Measurements from ENCODE around the gene SV2C. TPM values are rescaled to one million over a fixed set of nuclear protein-coding genes. Genes with fewer than 3 reads are reported as not detected.
"Not testable (repeated sequence)": the region's sequence is repeated elsewhere in the genome, so short reads cannot be mapped to it uniquely, and the experiment has no call there.

SV2C gene, protein sequence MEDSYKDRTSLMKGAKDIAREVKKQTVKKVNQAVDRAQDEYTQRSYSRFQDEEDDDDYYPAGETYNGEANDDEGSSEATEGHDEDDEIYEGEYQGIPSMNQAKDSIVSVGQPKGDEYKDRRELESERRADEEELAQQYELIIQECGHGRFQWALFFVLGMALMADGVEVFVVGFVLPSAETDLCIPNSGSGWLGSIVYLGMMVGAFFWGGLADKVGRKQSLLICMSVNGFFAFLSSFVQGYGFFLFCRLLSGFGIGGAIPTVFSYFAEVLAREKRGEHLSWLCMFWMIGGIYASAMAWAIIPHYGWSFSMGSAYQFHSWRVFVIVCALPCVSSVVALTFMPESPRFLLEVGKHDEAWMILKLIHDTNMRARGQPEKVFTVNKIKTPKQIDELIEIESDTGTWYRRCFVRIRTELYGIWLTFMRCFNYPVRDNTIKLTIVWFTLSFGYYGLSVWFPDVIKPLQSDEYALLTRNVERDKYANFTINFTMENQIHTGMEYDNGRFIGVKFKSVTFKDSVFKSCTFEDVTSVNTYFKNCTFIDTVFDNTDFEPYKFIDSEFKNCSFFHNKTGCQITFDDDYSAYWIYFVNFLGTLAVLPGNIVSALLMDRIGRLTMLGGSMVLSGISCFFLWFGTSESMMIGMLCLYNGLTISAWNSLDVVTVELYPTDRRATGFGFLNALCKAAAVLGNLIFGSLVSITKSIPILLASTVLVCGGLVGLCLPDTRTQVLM
- total RNA-seq (under 1 TPM; 0.33 to 0.71 (median 0.62) TPM), polyA plus RNA-seq (under 1 TPM in 1 of 3 donors, not detected in 2; 0.31 TPM)

DNA sequence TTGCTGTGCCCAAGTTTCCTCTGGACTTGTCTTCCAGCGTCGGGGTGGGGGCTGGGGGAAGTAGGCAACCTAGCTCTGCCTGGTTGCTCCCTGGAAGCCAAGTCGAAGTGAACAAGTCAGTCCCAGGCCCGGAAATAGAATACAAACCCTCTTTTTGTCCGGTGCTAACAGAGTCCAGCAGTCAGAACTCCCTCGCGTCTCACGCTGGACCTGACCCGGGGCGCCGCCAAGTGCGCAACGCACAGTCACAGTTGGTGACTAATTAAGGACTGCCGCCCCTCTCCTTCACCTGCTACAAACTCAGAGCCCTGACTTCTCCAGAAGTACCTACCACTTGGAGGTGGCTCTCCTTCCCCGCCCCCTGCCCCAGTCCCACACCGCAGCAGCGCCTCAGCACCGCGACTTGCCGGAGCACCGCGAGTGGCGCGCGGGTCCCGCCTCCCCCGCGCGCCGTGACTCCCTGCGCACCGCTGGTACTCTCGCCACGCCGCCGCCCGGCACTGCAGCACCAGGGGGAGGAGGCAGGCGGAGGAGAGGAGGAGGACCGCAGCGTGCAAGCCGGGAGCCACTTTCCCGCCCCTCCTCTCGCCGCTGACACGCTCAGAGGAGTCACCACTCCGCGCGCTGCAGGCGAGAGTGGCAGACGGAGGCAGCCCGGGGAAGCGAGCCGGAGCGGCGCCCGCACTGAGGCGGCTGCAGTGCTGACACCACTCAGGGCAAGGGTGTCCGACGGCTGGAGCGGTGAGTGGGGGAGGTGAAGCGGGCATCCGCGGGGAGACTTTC lies at the start of gene SV2C:
Gene SV2C (plus strand): TSS at position 612 of the 783 bp plus-strand sequence. CDS start 48,368 bp downstream, outside the sequence.
- TF ChIP-seq POLR2A (IDR thresholded peaks at IDR 0.05) (no peak), EP300 (IDR thresholded peaks at IDR 0.05) (no peak)
- DNase-seq = no peak
- H3K27me3 ChIP-seq = peaks cover 9 to 71% (median 25%) of the 10 kb centered on the region in 3 donors
- H3K9me3 ChIP-seq = no peaks in the 10 kb centered on the region
- no peaks in the 10 kb centered on the region for H3K36me3 ChIP-seq
- 1% methylated on average over 63 of the region's 63 CpGs for WGBS, 2 donors
- H3K4me1 ChIP-seq = peaks cover 0 to 29% (median 17%) of the 10 kb centered on the region in 4 donors
- H3K27ac ChIP-seq = no peak within 1 kb of the TSS
- peak within 1 kb of the TSS in 3 of 4 donors; percentile 16 to 29 (median 17) for H3K4me3 ChIP-seq
- intact Hi-C loops (cut with DNase I) = no loop called here

DNA sequence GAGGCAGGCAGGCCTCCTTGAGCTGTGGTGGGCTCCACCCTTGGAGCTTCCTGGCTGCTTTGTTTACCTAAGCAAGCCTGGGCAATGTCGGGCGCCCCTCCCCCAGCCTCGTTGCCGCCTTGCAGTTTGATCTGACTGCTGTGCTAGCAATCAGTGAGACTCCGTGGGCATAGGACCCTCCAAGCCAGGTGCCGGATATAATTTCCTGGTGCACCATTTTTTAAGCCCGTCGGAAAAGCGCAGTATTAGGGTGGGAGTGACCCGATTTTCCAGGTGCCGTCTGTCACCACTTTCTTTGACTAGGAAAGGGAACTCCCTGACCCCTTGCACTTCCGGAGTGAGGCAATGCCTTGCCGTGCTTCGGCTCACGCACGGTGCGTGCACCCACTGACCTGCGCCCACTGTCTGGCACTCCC lies 45.4 kb upstream of the SV2C start:
- H3K4me3 ChIP-seq; H3K36me3 ChIP-seq; H3K27me3 ChIP-seq; H3K4me1 ChIP-seq; DNase-seq; H3K9me3 ChIP-seq; H3K27ac ChIP-seq; intact Hi-C loops (cut with DNase I): not testable (repeated sequence)
- 7 to 20% methylated on average over 18 of the region's 18 CpGs for whole genome bisulfite sequencing, 2 donors

DNA sequence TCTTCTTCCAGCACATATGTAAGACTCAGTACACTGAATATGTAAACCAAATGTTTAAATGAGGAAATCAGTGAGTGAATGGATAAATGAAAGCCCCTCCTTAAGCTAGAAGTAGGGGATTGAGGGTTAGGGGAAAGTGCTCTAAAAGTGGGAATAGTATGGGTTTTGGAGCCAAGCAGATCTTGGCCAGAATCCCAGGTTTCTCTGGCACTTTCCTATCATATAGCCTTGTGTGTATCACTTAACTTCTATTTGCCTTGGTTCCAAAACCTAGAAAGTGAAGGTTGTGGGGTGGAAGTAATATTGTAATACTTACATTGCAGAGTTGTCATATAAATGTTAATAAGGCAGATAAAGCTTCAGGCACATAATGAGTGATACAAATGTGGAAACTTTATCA lies 45.0 kb upstream of the SV2C start:
- Histone ChIP-seq H3K36me3 (no peaks in the 10 kb centered on the region), H3K9me3 (no peaks in the 10 kb centered on the region), H3K27me3 (peaks cover 0 to 4% (median 0%) of the 10 kb centered on the region in 3 donors), H3K4me3 (no peak overlapping the region), H3K4me1 (no peaks in the 10 kb centered on the region), H3K27ac (no peak overlapping the region)
- intact Hi-C loops (cut with DNase I) = no loop called here
- DNase-seq = no peak
- TF ChIP-seq EP300 (IDR thresholded peaks at IDR 0.05) = no peak
- TF ChIP-seq, protein P1, sequence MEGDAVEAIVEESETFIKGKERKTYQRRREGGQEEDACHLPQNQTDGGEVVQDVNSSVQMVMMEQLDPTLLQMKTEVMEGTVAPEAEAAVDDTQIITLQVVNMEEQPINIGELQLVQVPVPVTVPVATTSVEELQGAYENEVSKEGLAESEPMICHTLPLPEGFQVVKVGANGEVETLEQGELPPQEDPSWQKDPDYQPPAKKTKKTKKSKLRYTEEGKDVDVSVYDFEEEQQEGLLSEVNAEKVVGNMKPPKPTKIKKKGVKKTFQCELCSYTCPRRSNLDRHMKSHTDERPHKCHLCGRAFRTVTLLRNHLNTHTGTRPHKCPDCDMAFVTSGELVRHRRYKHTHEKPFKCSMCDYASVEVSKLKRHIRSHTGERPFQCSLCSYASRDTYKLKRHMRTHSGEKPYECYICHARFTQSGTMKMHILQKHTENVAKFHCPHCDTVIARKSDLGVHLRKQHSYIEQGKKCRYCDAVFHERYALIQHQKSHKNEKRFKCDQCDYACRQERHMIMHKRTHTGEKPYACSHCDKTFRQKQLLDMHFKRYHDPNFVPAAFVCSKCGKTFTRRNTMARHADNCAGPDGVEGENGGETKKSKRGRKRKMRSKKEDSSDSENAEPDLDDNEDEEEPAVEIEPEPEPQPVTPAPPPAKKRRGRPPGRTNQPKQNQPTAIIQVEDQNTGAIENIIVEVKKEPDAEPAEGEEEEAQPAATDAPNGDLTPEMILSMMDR (IDR thresholded peaks at IDR 0.05) = no peak

DNA sequence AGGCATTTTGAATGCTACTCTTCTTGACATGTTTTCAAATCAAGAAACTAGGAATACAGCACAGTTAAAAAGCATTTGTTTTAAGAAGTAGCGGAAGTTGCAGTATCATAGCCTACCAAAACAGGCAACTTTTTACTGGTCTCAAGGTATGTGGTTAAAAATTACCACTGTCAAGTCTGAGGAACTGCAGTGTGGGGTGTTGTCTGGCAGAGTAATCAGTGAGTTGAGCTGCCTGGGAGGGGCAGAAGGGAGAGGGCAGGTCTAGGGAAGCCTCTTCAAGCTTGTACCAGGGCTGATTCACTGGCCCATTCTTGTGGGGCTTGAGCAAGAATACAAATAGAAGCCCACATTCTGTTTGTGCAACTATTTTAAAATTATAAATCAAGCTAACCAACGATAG lies 42.4 kb upstream of the SV2C start:
- Histone ChIP-seq H3K9me3 (no peaks in the 10 kb centered on the region), H3K27ac (no peak overlapping the region), H3K4me1 (no peaks in the 10 kb centered on the region), H3K36me3 (no peaks in the 10 kb centered on the region), H3K27me3 (peaks cover 0 to 4% (median 0%) of the 10 kb centered on the region in 3 donors), H3K4me3 (no peak overlapping the region)
- intact Hi-C loops (cut with DNase I) = no loop called here
- no peak for DNase-seq
- WGBS, 2 donors = 26 to 78% methylated on average over 2 of the region's 2 CpGs
- TF ChIP-seq EP300 (IDR thresholded peaks at IDR 0.05) = no peak
- no peak for TF ChIP-seq POLR2AphosphoS5 (IDR thresholded peaks at IDR 0.05)
- TF ChIP-seq POLR2A (IDR thresholded peaks at IDR 0.05) = no peak
- TF ChIP-seq, protein P1 (IDR thresholded peaks at IDR 0.05) = no peak

DNA sequence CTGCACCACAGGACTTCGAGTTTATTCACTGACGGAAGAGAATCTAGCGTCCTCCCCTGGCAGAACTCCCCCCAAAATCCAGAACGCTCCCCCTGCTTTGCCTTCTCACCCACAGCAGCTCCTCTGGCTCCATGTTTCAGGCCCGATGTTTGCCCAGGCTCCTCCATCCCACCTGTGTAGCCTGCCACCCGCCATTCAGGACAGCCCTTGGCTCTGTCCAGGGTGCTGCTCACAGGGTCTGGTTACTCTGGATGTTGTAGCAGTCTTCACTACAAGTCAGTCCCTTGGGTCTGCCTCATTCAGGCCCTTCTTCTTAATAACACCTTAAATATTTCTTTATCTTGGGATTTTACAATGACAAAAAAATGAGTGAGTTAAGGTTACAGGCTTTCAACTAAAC lies 41.3 kb upstream of the SV2C start:
- no peak overlapping the region for H3K27ac ChIP-seq
- H3K9me3 ChIP-seq = no peaks in the 10 kb centered on the region
- no peak overlapping the region for H3K4me3 ChIP-seq
- H3K36me3 ChIP-seq = no peaks in the 10 kb centered on the region
- no peaks in the 10 kb centered on the region for H3K4me1 ChIP-seq
- peaks cover 0 to 4% (median 0%) of the 10 kb centered on the region in 3 donors for H3K27me3 ChIP-seq
- no peak for DNase-seq
- intact Hi-C loops (cut with DNase I) = no loop called here
- WGBS, 2 donors = 52 to 71% methylated on average over 6 of the region's 6 CpGs
- TF ChIP-seq POLR2AphosphoS5 (IDR thresholded peaks at IDR 0.05) (no peak), POLR2A (IDR thresholded peaks at IDR 0.05) (no peak), EP300 (IDR thresholded peaks at IDR 0.05) (no peak)
- TF ChIP-seq, protein P1 (IDR thresholded peaks at IDR 0.05) = no peak

Measured in sigmoid colon (tissue), 7 donors.